Measurements from ENCODE around the gene MOB1A. TPM values are rescaled to one million over a fixed set of nuclear protein-coding genes. Genes with fewer than 3 reads are reported as not detected.
A peak's percentile ranks its signal among the peaks of the same experiment; 100 is the strongest.
"Not testable (repeated sequence)": the region's sequence is repeated elsewhere in the genome, so short reads cannot be mapped to it uniquely, and the experiment has no call there.

MOB1A gene
- total and polyA plus RNA-seq, 5 experiments from 2014 or later, result 111 to 160 (median 145) TPM

- Mint-ChIP-seq H3K9me3 (no peaks in the 10 kb centered on the region), H3K4me1 (peaks cover 16 to 33% (median 25%) of the 10 kb centered on the region in 4 donors), H3K36me3 (peaks cover 0 to 2% (median 0%) of the 10 kb centered on the region in 3 donors), H3K27ac (peak overlapping the region in 3 of 10 donors; percentile 26 to 61 (median 56)), H3K4me3 (peak overlapping the region in 6 of 10 donors; percentile 10 to 56 (median 35)), H3K27me3 (peaks cover 0 to 3% (median 0%) of the 10 kb centered on the region in 5 donors)
- ATAC-seq (no peak), DNase-seq (no peak)
- POLR2A ChIA-PET, result interaction anchor here (0.9 to 5.8 kb wide), 2 partner anchors 12 to 19 kb away, joined by 6 to 80 read pairs; partner anchors contain the start of gene MOB1A
Observed at GRCh38 chr2:74197049-74197448, 18.4 kb upstream of the MOB1A start.

- POLR2A ChIA-PET, result no interaction called here
Observed at GRCh38 chr2:74194799-74195198, 16.1 kb upstream of the MOB1A start.

GRCh38 chr2:74191596-74192380, 13.1 kb upstream of the MOB1A start:
- no peaks in the 10 kb centered on the region for H3K4me1 Mint-ChIP-seq
- H3K36me3 Mint-ChIP-seq, result no peaks in the 10 kb centered on the region
- no peaks in the 10 kb centered on the region for H3K9me3 Mint-ChIP-seq
- H3K4me3 Mint-ChIP-seq, result no peak overlapping the region
- DNase-seq (no peak), ATAC-seq (no peak)
- H3K27ac Mint-ChIP-seq, result no peak overlapping the region
- POLR2A ChIA-PET, result interaction anchor here (1.0 to 2.0 kb wide), 2 partner anchors 10 to 13 kb away, joined by 4 to 13 read pairs; partner anchors contain the start of gene MOB1A
- H3K27me3 Mint-ChIP-seq, result peaks cover 0 to 10% (median 0%) of the 10 kb centered on the region in 5 donors

More at GRCh38 chr2:74194799-74195198, 16.1 kb upstream of the MOB1A start:
- H3K4me1 Mint-ChIP-seq, result peaks cover 14 to 21% (median 16%) of the 10 kb centered on the region in 4 donors
- H3K9me3 Mint-ChIP-seq, result no peaks in the 10 kb centered on the region
- H3K27me3 Mint-ChIP-seq, result peaks cover 0 to 6% (median 0%) of the 10 kb centered on the region in 5 donors
- H3K36me3 Mint-ChIP-seq, result peaks cover 0 to 2% (median 0%) of the 10 kb centered on the region in 3 donors
- no peak for ATAC-seq
- no peak overlapping the region for H3K27ac Mint-ChIP-seq
- DNase-seq, result no peak
- H3K4me3 Mint-ChIP-seq, result no peak overlapping the region

- ATAC-seq, result no peak
- Mint-ChIP-seq H3K4me1 (peaks cover 0 to 22% (median 2%) of the 10 kb centered on the region in 4 donors), H3K36me3 (no peaks in the 10 kb centered on the region), H3K9me3 (no peaks in the 10 kb centered on the region), H3K27me3 (peaks cover 0 to 7% (median 0%) of the 10 kb centered on the region in 5 donors), H3K4me3 (no peak overlapping the region), H3K27ac (no peak overlapping the region)
- POLR2A ChIA-PET, result no interaction called here
- DNase-seq, result no peak
Observed at GRCh38 chr2:74188696-74189095, 10.0 kb upstream of the MOB1A start.

GRCh38 chr2:74188018-74188601, 9.4 kb upstream of the MOB1A start:
- Mint-ChIP-seq H3K27me3 (peaks cover 0 to 7% (median 0%) of the 10 kb centered on the region in 5 donors), H3K36me3 (no peaks in the 10 kb centered on the region), H3K4me3 (no peak overlapping the region), H3K4me1 (peaks cover 0 to 22% (median 2%) of the 10 kb centered on the region in 4 donors), H3K9me3 (no peaks in the 10 kb centered on the region), H3K27ac (no peak overlapping the region)
- DNase-seq, result no peak
- POLR2A ChIA-PET, result no interaction called here
- ATAC-seq, result no peak

GRCh38 chr2:74186706-74187105, 8.0 kb upstream of the MOB1A start:
- H3K4me3 Mint-ChIP-seq, ATAC-seq: not testable (repeated sequence)
- POLR2A ChIA-PET, result interaction anchor here (0.7 kb wide), 1 partner anchor 19 kb away, joined by 3 read pairs; no protein-coding TSS in a partner anchor

GRCh38 chr2:74186038-74186437, 7.4 kb upstream of the MOB1A start:
- Mint-ChIP-seq H3K27me3 (peaks cover 0 to 6% (median 0%) of the 10 kb centered on the region in 5 donors), H3K27ac (peak overlapping the region in 3 of 10 donors; percentile 9 to 70 (median 43)), H3K36me3 (no peaks in the 10 kb centered on the region), H3K9me3 (no peaks in the 10 kb centered on the region), H3K4me1 (peaks cover 0 to 29% (median 2%) of the 10 kb centered on the region in 4 donors), H3K4me3 (peak overlapping the region in 1 of 10 donors; percentile 65)
- ATAC-seq (peak; percentile 46 to 67), DNase-seq (peak in 2 of 10 donors; percentile 24)
- POLR2A ChIA-PET, result interaction anchor here (0.7 kb wide), 1 partner anchor 20 kb away, joined by 3 read pairs; no protein-coding TSS in a partner anchor

More at GRCh38 chr2:74186706-74187105, 8.0 kb upstream of the MOB1A start:
- DNase-seq, H3K27me3 Mint-ChIP-seq, H3K36me3 Mint-ChIP-seq, H3K9me3 Mint-ChIP-seq: not testable (repeated sequence)
- H3K4me1 Mint-ChIP-seq, result peaks cover 0 to 26% (median 2%) of the 10 kb centered on the region in 4 donors
- peak overlapping the region in 1 of 10 donors; percentile 70 for H3K27ac Mint-ChIP-seq

GRCh38 chr2:74183878-74184277, 5.2 kb upstream of the MOB1A start:
- Mint-ChIP-seq H3K4me1 (peaks cover 0 to 40% (median 5%) of the 10 kb centered on the region in 4 donors), H3K27ac (no peak overlapping the region), H3K36me3 (no peaks in the 10 kb centered on the region), H3K9me3 (no peaks in the 10 kb centered on the region), H3K4me3 (no peak overlapping the region), H3K27me3 (peaks cover 0 to 4% (median 0%) of the 10 kb centered on the region in 5 donors)
- ATAC-seq, result no peak
- DNase-seq, result no peak
- POLR2A ChIA-PET, result no interaction called here

- DNase-seq, result peak in 1 of 10 donors; percentile 24
- POLR2A ChIA-PET, result interaction anchor here (0.7 to 1.8 kb wide), 2 partner anchors 11 to 17 kb away, joined by 4 to 9 read pairs; partner anchors contain the start of gene MTHFD2
- Mint-ChIP-seq H3K27me3 (peaks cover 0 to 1% (median 0%) of the 10 kb centered on the region in 5 donors), H3K27ac (peak overlapping the region in 1 of 10 donors; percentile 58), H3K36me3 (peaks cover 0 to 2% (median 0%) of the 10 kb centered on the region in 3 donors), H3K4me1 (peaks cover 1 to 48% (median 11%) of the 10 kb centered on the region in 4 donors), H3K9me3 (no peaks in the 10 kb centered on the region), H3K4me3 (peak overlapping the region in 1 of 10 donors; percentile 43)
- no peak for ATAC-seq
Observed at GRCh38 chr2:74181739-74182138, 3.1 kb upstream of the MOB1A start.

- ATAC-seq, result peak; percentile 37 to 42
Observed at GRCh38 chr2:74179063-74179865, 585 bp upstream of the MOB1A start.

GRCh38 chr2:74177696-74178095, 983 bp downstream of the MOB1A start:
- POLR2A ChIA-PET, result interaction anchor here (1.0 to 2.8 kb wide), 18 partner anchors 13 to 441 kb away, joined by 3 to 80 read pairs (median 7); partner anchors contain the start of genes BOLA3, DGUOK, MTHFD2 and STAMBP
- Mint-ChIP-seq H3K27ac (peak overlapping the region; percentile 82 to 98 (median 96)), H3K27me3 (no peaks in the 10 kb centered on the region), H3K4me1 (peaks cover 6 to 60% (median 39%) of the 10 kb centered on the region in 4 donors), H3K36me3 (peaks cover 0 to 23% (median 5%) of the 10 kb centered on the region in 3 donors), H3K4me3 (peak overlapping the region; percentile 82 to 95 (median 91)), H3K9me3 (no peaks in the 10 kb centered on the region)
- DNase-seq (no peak), ATAC-seq (no peak)

More at GRCh38 chr2:74179063-74179865, 585 bp upstream of the MOB1A start:
- H3K36me3 Mint-ChIP-seq, result peaks cover 0 to 17% (median 3%) of the 10 kb centered on the region in 3 donors
- peaks cover 6 to 55% (median 33%) of the 10 kb centered on the region in 4 donors for H3K4me1 Mint-ChIP-seq
- DNase-seq, result peak in 2 of 10 donors; percentile 7 to 19
- no peaks in the 10 kb centered on the region for H3K9me3 Mint-ChIP-seq
- peak overlapping the region; percentile 82 to 98 (median 96) for H3K27ac Mint-ChIP-seq
- peak overlapping the region; percentile 82 to 95 (median 91) for H3K4me3 Mint-ChIP-seq
- H3K27me3 Mint-ChIP-seq, result no peaks in the 10 kb centered on the region
- POLR2A ChIA-PET, result interaction anchor here (0.6 to 2.8 kb wide), 32 partner anchors 11 to 945 kb away, joined by 3 to 80 read pairs (median 5); partner anchors contain the start of genes BOLA3, CCT7, DGUOK and FBXO41
